Upper lobe of left lung (tissue), 4 donors: ENCODE data around the gene MIA.

ENCODE experiments used
- EP300 ChIP-seq, 4 donors: sonication (generic); formaldehyde crosslinking; IDR thresholded peaks; one replicate each; pipeline ENCODE4 v1.5.1; 2017; ENCODE audit warnings: antibody characterized with exemption in 4 of 4, control low read depth in 2 of 4
- POLR2A ChIP-seq, 4 donors: fragments of 450-650 bp; IDR thresholded peaks; one replicate each; pipeline ENCODE4 v1.5.1; 2016 to 2017; ENCODE audit warnings: antibody characterized with exemption in 4 of 4, mild to moderate bottlenecking in 2 of 4
- TF ChIP-seq, protein P1 (sequence below), 6 experiments: fragments of 450-650 bp in 4 of 6; fragments of 200-600 bp in 2 of 6; sonication (generic) in 2 of 6; IDR thresholded peaks; one replicate each; pipeline ENCODE4 v1.5.1; 2016 to 2019; ENCODE audit warnings: antibody characterized with exemption in 6 of 6

DNA sequence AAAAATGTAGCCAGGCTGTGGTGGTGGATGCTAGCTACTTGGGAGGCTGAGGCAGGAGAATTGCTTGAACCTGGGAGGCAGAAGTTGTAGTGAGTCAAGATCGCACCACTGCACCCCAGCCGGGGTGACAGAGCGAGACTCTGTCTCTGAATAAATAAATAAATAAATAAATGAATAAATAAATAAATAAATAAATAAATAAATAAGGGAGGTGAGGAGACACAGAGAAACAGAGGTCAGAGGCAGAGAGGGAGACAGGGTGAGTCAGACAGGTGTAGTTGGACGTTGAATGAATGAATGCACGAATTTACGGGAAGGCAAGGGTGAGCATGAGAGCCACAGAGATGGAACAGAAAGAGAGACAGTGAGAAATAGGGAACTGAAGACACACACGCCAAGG lies 5.8 kb downstream of the MIA start:
- TF ChIP-seq, protein P1, sequence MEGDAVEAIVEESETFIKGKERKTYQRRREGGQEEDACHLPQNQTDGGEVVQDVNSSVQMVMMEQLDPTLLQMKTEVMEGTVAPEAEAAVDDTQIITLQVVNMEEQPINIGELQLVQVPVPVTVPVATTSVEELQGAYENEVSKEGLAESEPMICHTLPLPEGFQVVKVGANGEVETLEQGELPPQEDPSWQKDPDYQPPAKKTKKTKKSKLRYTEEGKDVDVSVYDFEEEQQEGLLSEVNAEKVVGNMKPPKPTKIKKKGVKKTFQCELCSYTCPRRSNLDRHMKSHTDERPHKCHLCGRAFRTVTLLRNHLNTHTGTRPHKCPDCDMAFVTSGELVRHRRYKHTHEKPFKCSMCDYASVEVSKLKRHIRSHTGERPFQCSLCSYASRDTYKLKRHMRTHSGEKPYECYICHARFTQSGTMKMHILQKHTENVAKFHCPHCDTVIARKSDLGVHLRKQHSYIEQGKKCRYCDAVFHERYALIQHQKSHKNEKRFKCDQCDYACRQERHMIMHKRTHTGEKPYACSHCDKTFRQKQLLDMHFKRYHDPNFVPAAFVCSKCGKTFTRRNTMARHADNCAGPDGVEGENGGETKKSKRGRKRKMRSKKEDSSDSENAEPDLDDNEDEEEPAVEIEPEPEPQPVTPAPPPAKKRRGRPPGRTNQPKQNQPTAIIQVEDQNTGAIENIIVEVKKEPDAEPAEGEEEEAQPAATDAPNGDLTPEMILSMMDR (IDR thresholded peaks at IDR 0.05) = no peak
- TF ChIP-seq POLR2A (IDR thresholded peaks at IDR 0.05) = no peak
- no peak for TF ChIP-seq EP300 (IDR thresholded peaks at IDR 0.05)
